SK-N-SH treated with all-trans-retinoic acid at 6 μM for 48 hours (cell line): ENCODE data around the gene GRIK4.

Experiments
- ATAC-seq: fragments of 200-7000 bp; cut with Tn5 transposase; 3 replicates; pipeline ENCODE4 v1.9.1; 2020; ENCODE audit warnings: mild to moderate bottlenecking, moderate library complexity
- BACH2 ChIP-seq: fragments of 250-450 bp; sonication (Bioruptor Pico); IDR thresholded peaks from 2 replicates; pipeline ENCODE4 v1.9.0; 2021; ENCODE audit warnings: mild to moderate bottlenecking, borderline replicate concordance
- CSDC2 ChIP-seq: fragments of 250-450 bp; sonication (Bioruptor Pico); IDR thresholded peaks from 2 replicates; pipeline ENCODE4 v1.5.0; 2020; ENCODE audit warnings: mild to moderate bottlenecking, moderate library complexity
- ESRRG ChIP-seq: fragments of 250-450 bp; sonication (Bioruptor Pico); IDR thresholded peaks from 2 replicates; pipeline ENCODE4 v1.6.1; 2021; ENCODE audit warnings: mild to moderate bottlenecking
- ISL1 ChIP-seq: fragments of 250-450 bp; sonication (Bioruptor Pico); IDR thresholded peaks from 2 replicates; pipeline ENCODE4 v2.1.2; 2022; ENCODE audit warnings: mild to moderate bottlenecking, moderate library complexity
- PPARA ChIP-seq: fragments of 250-450 bp; sonication (Bioruptor Pico); IDR thresholded peaks from 2 replicates; pipeline ENCODE4 v1.5.0; 2020; ENCODE audit warnings: mild to moderate bottlenecking, borderline replicate concordance
- RARB ChIP-seq: fragments of 250-450 bp; sonication (Bioruptor Pico); IDR thresholded peaks from 2 replicates; pipeline ENCODE4 v1.8.0; 2021; ENCODE audit warnings: mild to moderate bottlenecking, moderate library complexity
- SNAI2 ChIP-seq: fragments of 250-450 bp; sonication (Bioruptor Pico); IDR thresholded peaks from 2 replicates; pipeline ENCODE4 v1.5.0; 2020; ENCODE audit warnings: mild to moderate bottlenecking, moderate library complexity
- TCF4 ChIP-seq: fragments of 250-450 bp; sonication (Bioruptor Pico); IDR thresholded peaks from 2 replicates; pipeline ENCODE4 v1.8.0; 2021; ENCODE audit warnings: mild to moderate bottlenecking, moderate library complexity, borderline replicate concordance
- TOX ChIP-seq: fragments of 250-450 bp; sonication (Bioruptor Pico); IDR thresholded peaks from 2 replicates; pipeline ENCODE4 v1.8.0; 2021; ENCODE audit warnings: mild to moderate bottlenecking, moderate library complexity, borderline replicate concordance
- ZC3H10 ChIP-seq: fragments of 250-450 bp; sonication (Bioruptor Pico); IDR thresholded peaks from 2 replicates; pipeline ENCODE4 v1.5.1; 2021; ENCODE audit warnings: mild to moderate bottlenecking, moderate library complexity
- ZFP3 ChIP-seq: fragments of 250-450 bp; sonication (Bioruptor Pico); IDR thresholded peaks from 2 replicates; pipeline ENCODE4 v1.5.0; 2020; ENCODE audit warnings: mild to moderate bottlenecking, moderate library complexity
- ZFP30 ChIP-seq: fragments of 450-650 bp; formaldehyde crosslinking; IDR thresholded peaks from 2 replicates; pipeline ENCODE4 v1.5.0; 2022; ENCODE audit warnings: mild to moderate bottlenecking, moderate library complexity
- ZNF8 ChIP-seq: fragments of 450-650 bp; formaldehyde crosslinking; IDR thresholded peaks from 2 replicates; pipeline ENCODE4 v1.5.0; 2020; ENCODE audit warnings: mild to moderate bottlenecking, moderate library complexity
- TF ChIP-seq, protein P1 (sequence below): fragments of 250-450 bp; sonication (Bioruptor Pico); IDR thresholded peaks from 2 replicates; pipeline ENCODE4 v1.8.0; 2020; ENCODE audit warnings: mild to moderate bottlenecking, moderate library complexity, borderline replicate concordance
- TF ChIP-seq, protein P2 (sequence below): fragments of 250-450 bp; sonication (Bioruptor Pico); IDR thresholded peaks from 2 replicates; pipeline ENCODE4 v1.5.1; 2020; ENCODE audit warnings: low read depth, mild to moderate bottlenecking, moderate library complexity
- TF ChIP-seq, protein P3 (sequence below): fragments of 250-450 bp; sonication (Bioruptor Pico); IDR thresholded peaks from 2 replicates; pipeline ENCODE4 v1.8.0; 2021; ENCODE audit warnings: low read depth, mild to moderate bottlenecking, moderate library complexity, borderline replicate concordance
- TF ChIP-seq, protein P4 (sequence below): fragments of 250-450 bp; sonication (Bioruptor Pico); IDR thresholded peaks from 2 replicates; pipeline ENCODE4 v1.5.1; 2021; ENCODE audit warnings: mild to moderate bottlenecking, moderate library complexity
- TF ChIP-seq, protein P5 (sequence below): fragments of 250-450 bp; sonication (Bioruptor Pico); IDR thresholded peaks from 2 replicates; pipeline ENCODE4 v1.5.0; 2020; ENCODE audit warnings: mild to moderate bottlenecking, moderate library complexity

GRIK4 gene

DNA sequence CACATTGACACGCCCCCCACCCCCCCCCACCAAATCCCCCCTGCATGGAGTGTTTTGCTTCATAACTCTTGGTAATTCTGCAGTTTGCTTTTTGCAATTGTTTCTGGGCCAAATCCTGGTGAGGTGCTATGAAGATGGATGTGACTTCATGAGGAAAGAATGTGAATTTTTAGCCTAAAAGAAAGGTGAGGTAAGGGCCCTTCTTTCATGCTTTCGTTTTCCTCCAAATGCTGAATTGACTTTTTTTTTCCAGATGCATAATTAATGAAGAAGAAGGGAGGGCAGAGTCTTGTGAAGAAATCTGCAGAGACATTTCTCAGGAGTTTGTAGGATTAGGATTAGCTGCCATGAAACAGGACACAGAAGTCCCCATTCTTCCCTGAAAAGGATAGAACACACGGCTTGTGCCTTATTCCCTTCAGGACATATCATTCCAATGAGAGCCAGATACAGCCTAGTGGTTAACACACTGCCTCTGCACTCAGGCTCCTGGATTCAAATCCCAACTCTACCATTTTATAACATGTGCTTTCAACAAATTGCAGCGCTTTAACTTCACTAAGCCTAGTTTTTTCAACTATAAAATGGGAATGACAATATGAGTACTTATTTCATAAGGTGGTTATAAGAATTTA lies 492.8 kb downstream of the GRIK4 start (continued):
- TF ChIP-seq, protein P1, sequence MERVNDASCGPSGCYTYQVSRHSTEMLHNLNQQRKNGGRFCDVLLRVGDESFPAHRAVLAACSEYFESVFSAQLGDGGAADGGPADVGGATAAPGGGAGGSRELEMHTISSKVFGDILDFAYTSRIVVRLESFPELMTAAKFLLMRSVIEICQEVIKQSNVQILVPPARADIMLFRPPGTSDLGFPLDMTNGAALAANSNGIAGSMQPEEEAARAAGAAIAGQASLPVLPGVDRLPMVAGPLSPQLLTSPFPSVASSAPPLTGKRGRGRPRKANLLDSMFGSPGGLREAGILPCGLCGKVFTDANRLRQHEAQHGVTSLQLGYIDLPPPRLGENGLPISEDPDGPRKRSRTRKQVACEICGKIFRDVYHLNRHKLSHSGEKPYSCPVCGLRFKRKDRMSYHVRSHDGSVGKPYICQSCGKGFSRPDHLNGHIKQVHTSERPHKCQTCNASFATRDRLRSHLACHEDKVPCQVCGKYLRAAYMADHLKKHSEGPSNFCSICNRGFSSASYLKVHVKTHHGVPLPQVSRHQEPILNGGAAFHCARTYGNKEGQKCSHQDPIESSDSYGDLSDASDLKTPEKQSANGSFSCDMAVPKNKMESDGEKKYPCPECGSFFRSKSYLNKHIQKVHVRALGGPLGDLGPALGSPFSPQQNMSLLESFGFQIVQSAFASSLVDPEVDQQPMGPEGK (CRISPR knock-in tag), result no peak
- no peak for TF ChIP-seq TOX (CRISPR knock-in tag)
- TF ChIP-seq, protein P2, sequence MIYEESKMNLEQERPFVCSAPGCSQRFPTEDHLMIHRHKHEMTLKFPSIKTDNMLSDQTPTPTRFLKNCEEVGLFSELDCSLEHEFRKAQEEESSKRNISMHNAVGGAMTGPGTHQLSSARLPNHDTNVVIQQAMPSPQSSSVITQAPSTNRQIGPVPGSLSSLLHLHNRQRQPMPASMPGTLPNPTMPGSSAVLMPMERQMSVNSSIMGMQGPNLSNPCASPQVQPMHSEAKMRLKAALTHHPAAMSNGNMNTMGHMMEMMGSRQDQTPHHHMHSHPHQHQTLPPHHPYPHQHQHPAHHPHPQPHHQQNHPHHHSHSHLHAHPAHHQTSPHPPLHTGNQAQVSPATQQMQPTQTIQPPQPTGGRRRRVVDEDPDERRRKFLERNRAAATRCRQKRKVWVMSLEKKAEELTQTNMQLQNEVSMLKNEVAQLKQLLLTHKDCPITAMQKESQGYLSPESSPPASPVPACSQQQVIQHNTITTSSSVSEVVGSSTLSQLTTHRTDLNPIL (CRISPR knock-in tag), result no peak

DNA sequence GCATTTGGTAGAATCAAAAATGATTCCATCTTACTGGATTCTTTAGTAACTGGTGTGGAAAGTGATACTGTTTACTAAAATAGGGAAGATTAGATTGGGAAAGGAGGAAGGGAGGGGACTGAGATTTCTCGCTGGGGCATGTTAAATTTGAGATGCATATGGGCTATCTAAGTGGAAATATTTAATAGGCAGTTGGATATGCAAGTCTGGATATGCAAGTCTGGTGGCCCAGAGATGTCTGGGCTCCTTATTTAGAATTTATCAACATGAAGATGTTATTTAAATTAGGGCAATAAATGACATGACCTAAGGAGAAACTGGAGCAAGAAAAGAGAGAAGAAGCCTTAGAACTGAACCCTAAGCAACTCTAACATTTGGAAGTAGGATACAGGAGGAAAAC lies 495.4 kb downstream of the GRIK4 start:
- TF ChIP-seq, protein P3, sequence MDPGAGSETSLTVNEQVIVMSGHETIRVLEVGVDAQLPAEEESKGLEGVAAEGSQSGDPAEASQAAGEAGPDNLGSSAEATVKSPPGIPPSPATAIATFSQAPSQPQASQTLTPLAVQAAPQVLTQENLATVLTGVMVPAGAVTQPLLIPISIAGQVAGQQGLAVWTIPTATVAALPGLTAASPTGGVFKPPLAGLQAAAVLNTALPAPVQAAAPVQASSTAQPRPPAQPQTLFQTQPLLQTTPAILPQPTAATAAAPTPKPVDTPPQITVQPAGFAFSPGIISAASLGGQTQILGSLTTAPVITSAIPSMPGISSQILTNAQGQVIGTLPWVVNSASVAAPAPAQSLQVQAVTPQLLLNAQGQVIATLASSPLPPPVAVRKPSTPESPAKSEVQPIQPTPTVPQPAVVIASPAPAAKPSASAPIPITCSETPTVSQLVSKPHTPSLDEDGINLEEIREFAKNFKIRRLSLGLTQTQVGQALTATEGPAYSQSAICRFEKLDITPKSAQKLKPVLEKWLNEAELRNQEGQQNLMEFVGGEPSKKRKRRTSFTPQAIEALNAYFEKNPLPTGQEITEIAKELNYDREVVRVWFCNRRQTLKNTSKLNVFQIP, result no peak
- TF ChIP-seq ZNF8 (CRISPR knock-in tag) (no peak), CSDC2 (CRISPR knock-in tag) (no peak), TOX (CRISPR knock-in tag) (no peak), ZC3H10 (CRISPR knock-in tag) (no peak), PPARA (CRISPR knock-in tag) (no peak), ZFP3 (CRISPR knock-in tag) (no peak), SNAI2 (CRISPR knock-in tag) (no peak), ZFP30 (CRISPR knock-in tag) (no peak), ESRRG (CRISPR knock-in tag) (no peak), ISL1 (CRISPR knock-in tag) (no peak), RARB (CRISPR knock-in tag) (no peak), TCF4 (CRISPR knock-in tag) (no peak), BACH2 (no peak)
- TF ChIP-seq, protein P2 (CRISPR knock-in tag), result no peak
- TF ChIP-seq, protein P1 (CRISPR knock-in tag), result no peak
- TF ChIP-seq, protein P4, sequence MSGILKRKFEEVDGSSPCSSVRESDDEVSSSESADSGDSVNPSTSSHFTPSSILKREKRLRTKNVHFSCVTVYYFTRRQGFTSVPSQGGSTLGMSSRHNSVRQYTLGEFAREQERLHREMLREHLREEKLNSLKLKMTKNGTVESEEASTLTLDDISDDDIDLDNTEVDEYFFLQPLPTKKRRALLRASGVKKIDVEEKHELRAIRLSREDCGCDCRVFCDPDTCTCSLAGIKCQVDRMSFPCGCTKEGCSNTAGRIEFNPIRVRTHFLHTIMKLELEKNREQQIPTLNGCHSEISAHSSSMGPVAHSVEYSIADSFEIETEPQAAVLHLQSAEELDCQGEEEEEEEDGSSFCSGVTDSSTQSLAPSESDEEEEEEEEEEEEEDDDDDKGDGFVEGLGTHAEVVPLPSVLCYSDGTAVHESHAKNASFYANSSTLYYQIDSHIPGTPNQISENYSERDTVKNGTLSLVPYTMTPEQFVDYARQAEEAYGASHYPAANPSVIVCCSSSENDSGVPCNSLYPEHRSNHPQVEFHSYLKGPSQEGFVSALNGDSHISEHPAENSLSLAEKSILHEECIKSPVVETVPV (CRISPR knock-in tag), result no peak
- TF ChIP-seq, protein P5, sequence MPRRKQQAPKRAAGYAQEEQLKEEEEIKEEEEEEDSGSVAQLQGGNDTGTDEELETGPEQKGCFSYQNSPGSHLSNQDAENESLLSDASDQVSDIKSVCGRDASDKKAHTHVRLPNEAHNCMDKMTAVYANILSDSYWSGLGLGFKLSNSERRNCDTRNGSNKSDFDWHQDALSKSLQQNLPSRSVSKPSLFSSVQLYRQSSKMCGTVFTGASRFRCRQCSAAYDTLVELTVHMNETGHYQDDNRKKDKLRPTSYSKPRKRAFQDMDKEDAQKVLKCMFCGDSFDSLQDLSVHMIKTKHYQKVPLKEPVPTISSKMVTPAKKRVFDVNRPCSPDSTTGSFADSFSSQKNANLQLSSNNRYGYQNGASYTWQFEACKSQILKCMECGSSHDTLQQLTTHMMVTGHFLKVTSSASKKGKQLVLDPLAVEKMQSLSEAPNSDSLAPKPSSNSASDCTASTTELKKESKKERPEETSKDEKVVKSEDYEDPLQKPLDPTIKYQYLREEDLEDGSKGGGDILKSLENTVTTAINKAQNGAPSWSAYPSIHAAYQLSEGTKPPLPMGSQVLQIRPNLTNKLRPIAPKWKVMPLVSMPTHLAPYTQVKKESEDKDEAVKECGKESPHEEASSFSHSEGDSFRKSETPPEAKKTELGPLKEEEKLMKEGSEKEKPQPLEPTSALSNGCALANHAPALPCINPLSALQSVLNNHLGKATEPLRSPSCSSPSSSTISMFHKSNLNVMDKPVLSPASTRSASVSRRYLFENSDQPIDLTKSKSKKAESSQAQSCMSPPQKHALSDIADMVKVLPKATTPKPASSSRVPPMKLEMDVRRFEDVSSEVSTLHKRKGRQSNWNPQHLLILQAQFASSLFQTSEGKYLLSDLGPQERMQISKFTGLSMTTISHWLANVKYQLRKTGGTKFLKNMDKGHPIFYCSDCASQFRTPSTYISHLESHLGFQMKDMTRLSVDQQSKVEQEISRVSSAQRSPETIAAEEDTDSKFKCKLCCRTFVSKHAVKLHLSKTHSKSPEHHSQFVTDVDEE (CRISPR knock-in tag), result no peak
- TF ChIP-seq, all 23 proteins: peak for 0
- no peak for ATAC-seq
